ENCODE data around the gene PIK3CG. TPM values are rescaled to one million over a fixed set of nuclear protein-coding genes. Genes with fewer than 3 reads are reported as not detected.

The PIK3CG gene
- total RNA-seq, 3 donors from 2014 or later (not counting 1 experiment from before 2014, with no cell fraction given) = 64.9 to 83.3 (median 78.2) TPM

- Histone ChIP-seq H3K36me3 (ENCODE audit: control insufficient read depth, insufficient read depth, low read length) (no peaks in the 10 kb centered on the region), H3K9me3 (ENCODE audit: control insufficient read depth, insufficient read depth, low read length) (no peaks in the 10 kb centered on the region), H3K27ac (ENCODE audit: low read length) (no peak overlapping the region), H3K27me3 (ENCODE audit: control insufficient read depth, insufficient read depth, low read length) (no peaks in the 10 kb centered on the region), H3K4me1 (ENCODE audit: control insufficient read depth, insufficient read depth, low read length) (no peaks in the 10 kb centered on the region), H3K4me3 (ENCODE audit: low read length) (no peak overlapping the region)
- DNase-seq = no peak
- no peaks in the 10 kb centered on the region for H3K4me1 Mint-ChIP-seq
- no peaks in the 10 kb centered on the region for H3K9me3 Mint-ChIP-seq
- no peaks in the 10 kb centered on the region for H3K27me3 Mint-ChIP-seq (ENCODE audit: low read depth in 2 of 2)
- no peak for ATAC-seq
- H3K27ac Mint-ChIP-seq = no peak overlapping the region
- intact Hi-C loops (cut with micrococcal nuclease) = no loop called here
- TF ChIP-seq, protein P1, sequence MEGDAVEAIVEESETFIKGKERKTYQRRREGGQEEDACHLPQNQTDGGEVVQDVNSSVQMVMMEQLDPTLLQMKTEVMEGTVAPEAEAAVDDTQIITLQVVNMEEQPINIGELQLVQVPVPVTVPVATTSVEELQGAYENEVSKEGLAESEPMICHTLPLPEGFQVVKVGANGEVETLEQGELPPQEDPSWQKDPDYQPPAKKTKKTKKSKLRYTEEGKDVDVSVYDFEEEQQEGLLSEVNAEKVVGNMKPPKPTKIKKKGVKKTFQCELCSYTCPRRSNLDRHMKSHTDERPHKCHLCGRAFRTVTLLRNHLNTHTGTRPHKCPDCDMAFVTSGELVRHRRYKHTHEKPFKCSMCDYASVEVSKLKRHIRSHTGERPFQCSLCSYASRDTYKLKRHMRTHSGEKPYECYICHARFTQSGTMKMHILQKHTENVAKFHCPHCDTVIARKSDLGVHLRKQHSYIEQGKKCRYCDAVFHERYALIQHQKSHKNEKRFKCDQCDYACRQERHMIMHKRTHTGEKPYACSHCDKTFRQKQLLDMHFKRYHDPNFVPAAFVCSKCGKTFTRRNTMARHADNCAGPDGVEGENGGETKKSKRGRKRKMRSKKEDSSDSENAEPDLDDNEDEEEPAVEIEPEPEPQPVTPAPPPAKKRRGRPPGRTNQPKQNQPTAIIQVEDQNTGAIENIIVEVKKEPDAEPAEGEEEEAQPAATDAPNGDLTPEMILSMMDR (IDR thresholded peaks at IDR 0.05) = no peak
- no peak overlapping the region for H3K4me3 Mint-ChIP-seq
- no peaks in the 10 kb centered on the region for H3K36me3 Mint-ChIP-seq
Observed at GRCh38 chr7:106819546-106819945, 45.5 kb upstream of the PIK3CG start.

GRCh38 chr7:106820321-106821217 is 44.5 kb upstream of the PIK3CG start:
- no peaks in the 10 kb centered on the region for H3K27me3 Mint-ChIP-seq (ENCODE audit: low read depth in 2 of 2)
- ATAC-seq = no peak
- H3K27ac ChIP-seq (ENCODE audit: low read length) = no peak overlapping the region
- H3K9me3 Mint-ChIP-seq = no peaks in the 10 kb centered on the region
- H3K4me1 Mint-ChIP-seq = no peaks in the 10 kb centered on the region
- intact Hi-C loops (cut with micrococcal nuclease) = no loop called here
- no peaks in the 10 kb centered on the region for H3K4me1 ChIP-seq (ENCODE audit: control insufficient read depth, insufficient read depth, low read length)
- no peak for DNase-seq
- WGBS (ENCODE audit: insufficient coverage) = 95% methylated on average over 3 of the region's 4 CpGs
- no peaks in the 10 kb centered on the region for H3K9me3 ChIP-seq (ENCODE audit: control insufficient read depth, insufficient read depth, low read length)
- H3K27me3 ChIP-seq (ENCODE audit: control insufficient read depth, insufficient read depth, low read length) = no peaks in the 10 kb centered on the region
- no peaks in the 10 kb centered on the region for H3K36me3 ChIP-seq (ENCODE audit: control insufficient read depth, insufficient read depth, low read length)
- TF ChIP-seq, protein P1 (IDR thresholded peaks at IDR 0.05) = no peak
- H3K36me3 Mint-ChIP-seq = no peaks in the 10 kb centered on the region
- no peak overlapping the region for H3K4me3 ChIP-seq (ENCODE audit: low read length)
- no peak overlapping the region for H3K4me3 Mint-ChIP-seq
- no peak overlapping the region for H3K27ac Mint-ChIP-seq

- intact Hi-C loops (cut with micrococcal nuclease) = no loop called here
- TF ChIP-seq, protein P1 (IDR thresholded peaks at IDR 0.05) = no peak
- no peaks in the 10 kb centered on the region for H3K36me3 Mint-ChIP-seq
Observed at GRCh38 chr7:106823631-106824030, 41.5 kb upstream of the PIK3CG start.

GRCh38 chr7:106824458-106824857 is 40.6 kb upstream of the PIK3CG start:
- Mint-ChIP-seq H3K4me3 (no peak overlapping the region), H3K4me1 (no peaks in the 10 kb centered on the region), H3K27me3 (ENCODE audit: low read depth in 2 of 2) (no peaks in the 10 kb centered on the region), H3K27ac (no peak overlapping the region), H3K36me3 (no peaks in the 10 kb centered on the region), H3K9me3 (no peaks in the 10 kb centered on the region)
- WGBS (ENCODE audit: insufficient coverage) = 99% methylated on average over 3 of the region's 4 CpGs
- DNase-seq (no peak), ATAC-seq (no peak)
- Histone ChIP-seq H3K36me3 (ENCODE audit: control insufficient read depth, insufficient read depth, low read length) (no peaks in the 10 kb centered on the region), H3K4me3 (ENCODE audit: low read length) (no peak overlapping the region), H3K27ac (ENCODE audit: low read length) (no peak overlapping the region), H3K4me1 (ENCODE audit: control insufficient read depth, insufficient read depth, low read length) (no peaks in the 10 kb centered on the region), H3K9me3 (ENCODE audit: control insufficient read depth, insufficient read depth, low read length) (peaks cover 4% of the 10 kb centered on the region), H3K27me3 (ENCODE audit: control insufficient read depth, insufficient read depth, low read length) (no peaks in the 10 kb centered on the region)
- intact Hi-C loops (cut with micrococcal nuclease) = no loop called here
- TF ChIP-seq, protein P1 (IDR thresholded peaks at IDR 0.05) = no peak

More at GRCh38 chr7:106823631-106824030, 41.5 kb upstream of the PIK3CG start:
- no peaks in the 10 kb centered on the region for H3K36me3 ChIP-seq (ENCODE audit: control insufficient read depth, insufficient read depth, low read length)
- no peak for DNase-seq
- Mint-ChIP-seq H3K9me3 (no peaks in the 10 kb centered on the region), H3K4me1 (no peaks in the 10 kb centered on the region), H3K27me3 (ENCODE audit: low read depth in 2 of 2) (no peaks in the 10 kb centered on the region), H3K4me3 (no peak overlapping the region), H3K27ac (no peak overlapping the region)
- ATAC-seq = no peak
- H3K4me3 ChIP-seq (ENCODE audit: low read length) = no peak overlapping the region
- no peaks in the 10 kb centered on the region for H3K4me1 ChIP-seq (ENCODE audit: control insufficient read depth, insufficient read depth, low read length)
- no peaks in the 10 kb centered on the region for H3K9me3 ChIP-seq (ENCODE audit: control insufficient read depth, insufficient read depth, low read length)
- no peak overlapping the region for H3K27ac ChIP-seq (ENCODE audit: low read length)
- no peaks in the 10 kb centered on the region for H3K27me3 ChIP-seq (ENCODE audit: control insufficient read depth, insufficient read depth, low read length)
